ENCODE data around the gene AMH.

DNA sequence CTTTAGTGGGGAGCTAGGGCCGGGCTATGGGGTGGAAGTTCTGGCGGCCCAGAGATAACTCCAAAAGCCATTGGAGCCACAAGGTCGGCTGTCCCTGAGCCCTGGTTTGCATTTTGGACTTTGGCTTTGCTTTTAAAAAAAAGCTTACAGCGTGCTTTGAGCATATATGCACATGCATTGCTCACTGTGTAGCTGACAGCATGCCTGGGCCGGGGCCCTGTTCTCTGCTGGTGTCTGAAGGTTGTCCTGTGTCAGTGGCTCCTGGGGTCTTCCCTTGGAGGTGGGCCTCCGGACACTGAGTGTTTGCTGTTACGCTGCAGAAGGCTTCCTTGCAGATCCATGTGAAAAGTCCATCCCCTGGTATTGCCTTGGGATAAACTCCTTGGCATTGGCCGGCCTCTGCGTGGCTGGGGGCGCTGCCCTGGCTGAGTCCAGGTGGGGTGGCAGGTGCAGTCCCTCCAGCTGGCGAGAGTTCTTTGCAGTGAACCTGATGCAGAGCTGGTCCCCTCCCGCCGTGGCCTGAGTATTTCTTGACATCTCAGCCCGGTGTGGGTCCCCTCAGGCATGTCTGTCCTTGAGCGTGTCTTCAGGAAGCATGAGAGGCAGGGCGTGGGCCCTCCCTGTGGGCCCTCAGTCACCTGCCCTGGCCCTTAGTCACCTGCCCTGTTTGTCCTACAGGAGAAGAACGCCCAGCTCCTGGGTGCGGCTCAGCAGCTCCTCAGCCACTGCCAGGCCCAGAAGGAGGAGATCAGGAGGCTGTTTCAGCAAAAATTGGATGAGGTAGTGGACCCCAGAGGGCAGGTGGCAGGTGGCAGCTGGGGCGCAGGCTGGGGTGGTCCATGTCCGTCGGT, 36.0 kb upstream of the AMH start:
- TF ChIP-seq, protein P1, sequence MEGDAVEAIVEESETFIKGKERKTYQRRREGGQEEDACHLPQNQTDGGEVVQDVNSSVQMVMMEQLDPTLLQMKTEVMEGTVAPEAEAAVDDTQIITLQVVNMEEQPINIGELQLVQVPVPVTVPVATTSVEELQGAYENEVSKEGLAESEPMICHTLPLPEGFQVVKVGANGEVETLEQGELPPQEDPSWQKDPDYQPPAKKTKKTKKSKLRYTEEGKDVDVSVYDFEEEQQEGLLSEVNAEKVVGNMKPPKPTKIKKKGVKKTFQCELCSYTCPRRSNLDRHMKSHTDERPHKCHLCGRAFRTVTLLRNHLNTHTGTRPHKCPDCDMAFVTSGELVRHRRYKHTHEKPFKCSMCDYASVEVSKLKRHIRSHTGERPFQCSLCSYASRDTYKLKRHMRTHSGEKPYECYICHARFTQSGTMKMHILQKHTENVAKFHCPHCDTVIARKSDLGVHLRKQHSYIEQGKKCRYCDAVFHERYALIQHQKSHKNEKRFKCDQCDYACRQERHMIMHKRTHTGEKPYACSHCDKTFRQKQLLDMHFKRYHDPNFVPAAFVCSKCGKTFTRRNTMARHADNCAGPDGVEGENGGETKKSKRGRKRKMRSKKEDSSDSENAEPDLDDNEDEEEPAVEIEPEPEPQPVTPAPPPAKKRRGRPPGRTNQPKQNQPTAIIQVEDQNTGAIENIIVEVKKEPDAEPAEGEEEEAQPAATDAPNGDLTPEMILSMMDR (conservative IDR thresholded peaks at IDR 0.05; ENCODE audit: low read length), result no peak
- TF ChIP-seq EZH2phosphoT487 (IDR thresholded peaks at IDR 0.05; ENCODE audit: borderline replicate concordance), result no peak

All from Loucy (cell line).